GM21528 (cell line): Measurements from ENCODE around the gene CHDH.

Source experiments
- ATAC-seq: cut with Tn5 transposase; IDR thresholded peaks from one replicate; pipeline ENCODE4 v1.9.1; 2021; ENCODE audit warnings: mild to moderate bottlenecking, moderate library complexity; ENCODE audit not compliant: unreplicated experiment, low FRiP score

CHDH gene

GRCh38 chr3:53812434-53812833 is 33.8 kb downstream of the CHDH start:
- ATAC-seq: no peak

- ATAC-seq: no peak
These were observed 34.9 kb downstream of the CHDH start for GRCh38 chr3:53811143-53811927.

GRCh38 chr3:53809764-53810400 is 36.3 kb downstream of the CHDH start:
- ATAC-seq: no peak

- no peak for ATAC-seq
These were observed 37.0 kb downstream of the CHDH start for GRCh38 chr3:53809267-53809666.

GRCh38 chr3:53808496-53808895 is 37.7 kb downstream of the CHDH start:
- ATAC-seq: no peak

GRCh38 chr3:53807117-53807810 is 39.0 kb downstream of the CHDH start:
- ATAC-seq: no peak

- no peak for ATAC-seq
These were observed 39.8 kb downstream of the CHDH start for GRCh38 chr3:53806182-53807116.

GRCh38 chr3:53805463-53806159 is 40.6 kb downstream of the CHDH start:
- no peak for ATAC-seq

- no peak for ATAC-seq
These were observed 41.3 kb downstream of the CHDH start for GRCh38 chr3:53804697-53805462.

- no peak for ATAC-seq
These were observed 42.2 kb downstream of the CHDH start for GRCh38 chr3:53803816-53804695.

- no peak for ATAC-seq
These were observed 42.9 kb downstream of the CHDH start for GRCh38 chr3:53803124-53803815.

- ATAC-seq: no peak
These were observed 43.9 kb downstream of the CHDH start for GRCh38 chr3:53802256-53802880.

- no peak for ATAC-seq
These were observed 44.9 kb downstream of the CHDH start for GRCh38 chr3:53801319-53801718.

GRCh38 chr3:53800041-53800906 is 45.9 kb downstream of the CHDH start:
- ATAC-seq: no peak

GRCh38 chr3:53799338-53799865 is 46.8 kb downstream of the CHDH start:
- ATAC-seq: no peak

GRCh38 chr3:53798144-53798543 is 48.1 kb downstream of the CHDH start:
- ATAC-seq: no peak
